OCI-LY7 (cell line): Measurements from ENCODE around the gene EOLA1. TPM values are rescaled to one million over a fixed set of nuclear protein-coding genes. Genes with fewer than 3 reads are reported as not detected.
"Not testable (repeated sequence)": the region's sequence is repeated elsewhere in the genome, so short reads cannot be mapped to it uniquely, and the experiment has no call there.

Source experiments
- BruUV-seq: library from RNA; stranded (reverse); fragments of 400-500 nt; replicated peaks from 2 replicates; lab custom pipeline; 2021; lab: Mats Ljungman, UMichigan
- CTCF ChIA-PET: fragments of 300-600 bp; sonication (Branson Sonifier 250); formaldehyde crosslinking; loops from one replicate; lab custom pipeline; 2022; ENCODE audit warnings: antibody characterized with exemption; ENCODE audit not compliant: unreplicated experiment; lab: Charles Lee
- POLR2A ChIA-PET: fragments of 300-600 bp; sonication (Branson Sonifier 250); formaldehyde crosslinking; loops from one replicate; lab custom pipeline; 2022; ENCODE audit warnings: antibody characterized with exemption; lab: Charles Lee
- DNase-seq: peaks from one replicate; pipeline ENCODE4 v3.0.0-alpha.2; 2015; ENCODE audit warnings: low spot score
- H2AFZ ChIP-seq: fragments of 200-600 bp; sonication (generic), shearing (Covaris generic); 2 replicates; pipeline ENCODE4 v1.6.1; 2014; ENCODE audit warnings: mild to moderate bottlenecking, antibody characterized with exemption, low read length, moderate library complexity
- H3K27ac ChIP-seq: fragments of 200-600 bp; sonication (generic); 2 replicates; pipeline ENCODE4 v1.5.1; 2014; ENCODE audit warnings: mixed run types, low read depth, mild to moderate bottlenecking, moderate library complexity, low read length, inconsistent platforms; ENCODE audit not compliant: poor library complexity, severe bottlenecking
- H3K36me3 ChIP-seq: fragments of 200-600 bp; sonication (generic); 2 replicates; pipeline ENCODE4 v1.6.1; 2014; ENCODE audit warnings: mild to moderate bottlenecking, antibody characterized with exemption, low read length, moderate library complexity, mixed read lengths; ENCODE audit not compliant: insufficient read depth
- H3K4me1 ChIP-seq: fragments of 200-600 bp; sonication (generic); 2 replicates; pipeline ENCODE4 v1.5.1; 2014; ENCODE audit warnings: mild to moderate bottlenecking, low read length; ENCODE audit not compliant: insufficient read depth, poor library complexity, severe bottlenecking
- H3K4me2 ChIP-seq: fragments of 200-600 bp; sonication (generic); 2 replicates; pipeline ENCODE4 v1.6.1; 2014; ENCODE audit warnings: mild to moderate bottlenecking, low read length
- H3K4me3 ChIP-seq: fragments of 200-600 bp; sonication (generic); 2 replicates; pipeline ENCODE4 v1.5.1; 2014; ENCODE audit warnings: mild to moderate bottlenecking, low read depth, low read length; ENCODE audit not compliant: poor library complexity, severe bottlenecking
- H3K79me2 ChIP-seq: fragments of 200-600 bp; sonication (generic); 2 replicates; pipeline ENCODE4 v1.6.1; 2016; ENCODE audit warnings: low read depth, mild to moderate bottlenecking, low read length, moderate library complexity, mixed read lengths; ENCODE audit not compliant: insufficient read depth
- H3K9me2 ChIP-seq: fragments of 200-600 bp; sonication (generic); 2 replicates; pipeline ENCODE4 v1.6.1; 2016; ENCODE audit warnings: mild to moderate bottlenecking, low read length, mixed read lengths; ENCODE audit not compliant: insufficient read depth
- H3K9me3 ChIP-seq: fragments of 200-600 bp; sonication (generic); 2 replicates; pipeline ENCODE4 v1.6.1; 2014; ENCODE audit warnings: mild to moderate bottlenecking, mixed run types, low read length, mixed read lengths
- H4K20me1 ChIP-seq: fragments of 200-600 bp; sonication (generic); 2 replicates; pipeline ENCODE4 v1.6.1; 2014; ENCODE audit warnings: mild to moderate bottlenecking, antibody characterized with exemption, low read length, moderate library complexity, mixed read lengths; ENCODE audit not compliant: insufficient read depth
- EZH2phosphoT487 ChIP-seq: fragments of 200-600 bp; sonication (generic); IDR thresholded peaks from 2 replicates; pipeline ENCODE4 v1.6.1; 2018; ENCODE audit warnings: low read depth, borderline replicate concordance, mild to moderate bottlenecking, mixed run types, antibody characterized with exemption, low read length, moderate library complexity, mixed read lengths
- intact Hi-C: fragments of 100-400 bp; cut with micrococcal nuclease; formaldehyde crosslinking; loops from one replicate; pipeline ENCODE4 v1.10.0; 2022; ENCODE audit not compliant: unreplicated experiment
- total RNA-seq, 2 experiments: library from RNA; depleted of rRNA in 1 of 2; stranded (reverse); fragments of >200 nt in 1 of 2; shearing (Covaris generic) in 1 of 2; gene quantifications; 2 replicates each; pipeline ENCODE4 v1.2.3, GENCODE V29; 2014 to 2022
- TF ChIP-seq, protein P1 (sequence below): fragments of 200-600 bp; sonication (generic); conservative IDR thresholded peaks from 2 replicates; pipeline ENCODE4 v1.5.1; 2014; ENCODE audit warnings: mild to moderate bottlenecking, antibody characterized with exemption, low read length, moderate library complexity, mixed read lengths

EOLA1 gene
- total RNA-seq, 2 experiments from 2014 or later = 13.0 to 22.9 TPM

DNA sequence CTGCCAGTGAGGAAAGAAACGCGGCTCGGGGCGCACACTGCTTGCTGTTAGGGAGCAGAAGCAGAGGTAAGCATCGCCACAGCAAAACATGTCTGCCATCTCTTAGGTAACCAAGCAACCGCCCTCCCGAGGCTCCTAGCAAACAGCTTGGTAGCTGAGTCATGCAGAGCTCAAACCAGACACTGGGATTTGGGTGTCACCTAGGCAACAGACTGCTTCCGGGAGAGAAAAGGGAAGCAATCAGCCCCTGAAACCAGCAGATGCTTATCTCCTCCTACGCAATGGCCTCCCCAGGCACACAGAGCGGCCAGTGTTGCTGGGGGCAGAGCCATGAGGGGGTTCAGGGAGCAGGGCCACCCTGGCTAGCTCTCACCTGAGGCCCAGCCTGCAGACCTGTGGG lies 37.4 kb upstream of the EOLA1 start:
- H3K9me3 ChIP-seq, intact Hi-C loops, POLR2A ChIA-PET, H4K20me1 ChIP-seq, H3K79me2 ChIP-seq, H3K9me2 ChIP-seq, H2AFZ ChIP-seq, BruUV-seq: not testable (repeated sequence)
- Histone ChIP-seq H3K4me2 (peak overlapping the region; percentile 75), H3K36me3 (peaks cover 42% of the 10 kb centered on the region), H3K27ac (peak overlapping the region; percentile 76), H3K4me3 (peak overlapping the region; percentile 89), H3K4me1 (peaks cover 33% of the 10 kb centered on the region)
- DNase-seq = peak; percentile 51
- CTCF ChIA-PET = interaction anchor here (0.6 to 0.7 kb wide), 2 partner anchors 10 to 34 kb away, joined by 3 to 5 read pairs; no protein-coding TSS in a partner anchor

DNA sequence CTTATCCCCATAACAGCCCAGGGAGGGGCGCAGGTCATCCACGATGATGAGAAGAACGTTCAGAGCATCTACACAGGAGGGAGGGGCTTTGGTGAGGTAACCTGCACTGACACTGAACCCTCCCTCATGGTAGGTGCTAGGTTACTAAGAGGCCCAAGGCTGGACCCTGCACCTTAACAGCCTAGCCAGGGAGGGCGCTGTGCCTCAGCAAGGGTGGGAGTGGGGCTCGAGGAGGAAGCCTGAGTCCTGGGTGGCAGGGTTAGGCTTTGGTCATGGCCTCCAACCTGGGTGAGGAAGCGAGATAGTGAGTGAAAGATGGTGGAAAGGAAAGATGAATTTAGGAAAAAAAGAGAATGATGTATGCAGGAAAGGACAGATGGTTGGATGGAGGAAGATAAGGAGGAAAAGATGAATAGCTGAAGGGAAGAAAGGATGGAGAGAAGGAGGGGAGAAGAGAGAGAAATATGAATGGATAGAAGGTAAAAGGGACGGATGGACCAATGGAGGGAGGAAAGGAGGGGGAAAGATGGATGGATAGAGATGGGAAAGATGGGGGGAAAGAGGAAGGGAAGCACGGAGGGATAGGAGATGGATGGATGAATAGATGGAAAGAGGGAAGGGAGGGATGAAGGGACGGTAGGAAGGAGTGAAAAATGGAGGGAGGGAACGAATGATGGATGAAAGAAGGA lies 36.4 kb upstream of the EOLA1 start:
- no peaks in the 10 kb centered on the region for H3K9me2 ChIP-seq
- DNase-seq = peak; percentile 85
- no peak overlapping the region for H2AFZ ChIP-seq
- intact Hi-C loops = loop anchor here (2.0 kb wide), 1 partner anchor 34 kb away; no protein-coding TSS in a partner anchor
- H3K4me3 ChIP-seq = peak overlapping the region; percentile 89
- H3K4me1 ChIP-seq = peaks cover 33% of the 10 kb centered on the region
- H3K4me2 ChIP-seq = peak overlapping the region; percentile 75
- ChIA-PET POLR2A (interaction anchor here (0.9 to 2.6 kb wide), 3 partner anchors 18 to 1006 kb away, joined by 3 to 16 read pairs (median 3); partner anchors contain the start of gene EOLA1), CTCF (interaction anchor here (0.6 to 1.0 kb wide), 3 partner anchors 11 to 35 kb away, joined by 3 to 5 read pairs (median 3); no protein-coding TSS in a partner anchor)
- TF ChIP-seq EZH2phosphoT487 = no peak
- TF ChIP-seq, protein P1, sequence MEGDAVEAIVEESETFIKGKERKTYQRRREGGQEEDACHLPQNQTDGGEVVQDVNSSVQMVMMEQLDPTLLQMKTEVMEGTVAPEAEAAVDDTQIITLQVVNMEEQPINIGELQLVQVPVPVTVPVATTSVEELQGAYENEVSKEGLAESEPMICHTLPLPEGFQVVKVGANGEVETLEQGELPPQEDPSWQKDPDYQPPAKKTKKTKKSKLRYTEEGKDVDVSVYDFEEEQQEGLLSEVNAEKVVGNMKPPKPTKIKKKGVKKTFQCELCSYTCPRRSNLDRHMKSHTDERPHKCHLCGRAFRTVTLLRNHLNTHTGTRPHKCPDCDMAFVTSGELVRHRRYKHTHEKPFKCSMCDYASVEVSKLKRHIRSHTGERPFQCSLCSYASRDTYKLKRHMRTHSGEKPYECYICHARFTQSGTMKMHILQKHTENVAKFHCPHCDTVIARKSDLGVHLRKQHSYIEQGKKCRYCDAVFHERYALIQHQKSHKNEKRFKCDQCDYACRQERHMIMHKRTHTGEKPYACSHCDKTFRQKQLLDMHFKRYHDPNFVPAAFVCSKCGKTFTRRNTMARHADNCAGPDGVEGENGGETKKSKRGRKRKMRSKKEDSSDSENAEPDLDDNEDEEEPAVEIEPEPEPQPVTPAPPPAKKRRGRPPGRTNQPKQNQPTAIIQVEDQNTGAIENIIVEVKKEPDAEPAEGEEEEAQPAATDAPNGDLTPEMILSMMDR = peak; percentile 76
- H3K9me3 ChIP-seq = no peaks in the 10 kb centered on the region
- peaks cover 35% of the 10 kb centered on the region for H3K36me3 ChIP-seq
- peak overlapping the region; percentile 76 for H3K27ac ChIP-seq
- H3K79me2 ChIP-seq = no peaks in the 10 kb centered on the region; the same call in 1 of the 2 replicates
- no peaks in the 10 kb centered on the region for H4K20me1 ChIP-seq
- TSS peak; percentile 75 for BruUV-seq

DNA sequence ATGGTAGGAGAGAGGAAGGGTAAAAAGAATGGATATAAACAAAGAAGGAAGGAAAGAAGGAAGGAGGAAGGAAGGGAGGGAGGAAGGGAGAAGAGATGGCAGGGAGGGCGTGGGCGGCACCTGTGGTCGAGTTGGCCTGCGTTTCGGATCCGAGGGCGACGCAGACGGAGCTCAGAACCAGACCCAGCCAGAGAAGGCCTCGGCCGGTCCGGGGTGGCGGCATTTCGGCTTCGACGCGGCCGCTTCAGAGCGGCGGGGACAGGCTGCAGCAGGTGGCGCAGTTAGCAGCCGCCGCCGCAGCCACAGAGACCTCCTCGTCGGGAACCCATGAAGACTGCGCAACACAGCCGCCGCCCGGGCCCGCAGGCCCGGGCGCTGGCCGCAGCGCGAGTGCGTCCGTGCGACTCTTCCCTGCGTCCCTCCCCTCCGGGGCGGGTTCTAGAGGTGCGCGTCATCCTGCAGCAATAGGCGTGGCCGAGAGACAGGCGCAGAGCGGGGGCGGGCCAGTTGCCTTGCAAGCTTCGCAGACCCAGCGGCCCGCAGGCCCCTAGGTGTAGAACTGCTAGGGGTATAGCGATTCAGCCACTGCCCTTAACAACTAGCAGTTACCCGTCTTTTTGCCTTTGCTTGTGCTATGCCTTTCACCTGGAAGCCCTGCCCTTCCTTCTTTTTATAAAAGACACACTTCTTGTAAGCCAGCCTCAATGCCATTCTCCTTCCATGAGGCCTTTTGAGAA lies 35.7 kb upstream of the EOLA1 start, which contains the start of gene IDS:
TSS of gene IDS (minus strand) at position 392 of the 737 bp plus-strand sequence. CDS start at position 223, 169 bp downstream.
- H3K9me3 ChIP-seq = no peaks in the 10 kb centered on the region
- DNase-seq = peak; percentile 90
- TF ChIP-seq, protein P1 = no peak
- no peak for TF ChIP-seq EZH2phosphoT487
- H3K4me2 ChIP-seq = peak within 1 kb of the TSS; percentile 75
- peak within 1 kb of the TSS; percentile 76 for H3K27ac ChIP-seq
- no peaks in the 10 kb centered on the region for H3K9me2 ChIP-seq
- no TSS peak for BruUV-seq
- ChIA-PET CTCF (interaction anchor here (1.0 kb wide), 1 partner anchor 34 kb away, joined by 3 read pairs; no protein-coding TSS in a partner anchor), POLR2A (interaction anchor here (0.8 to 2.6 kb wide), 4 partner anchors 9 to 1007 kb away, joined by 3 to 16 read pairs (median 3); partner anchors contain the start of gene EOLA1)
- H3K4me3 ChIP-seq = peak within 1 kb of the TSS; percentile 89
- peaks cover 28% of the 10 kb centered on the region for H3K36me3 ChIP-seq
- peak within 1 kb of the TSS; percentile 67 for H2AFZ ChIP-seq
- H3K79me2 ChIP-seq = no peaks in the 10 kb centered on the region; the same call in 1 of the 2 replicates
- intact Hi-C loops = loop anchor here (2.0 kb wide), 1 partner anchor 34 kb away; no protein-coding TSS in a partner anchor
- no peaks in the 10 kb centered on the region for H4K20me1 ChIP-seq
- peaks cover 28% of the 10 kb centered on the region for H3K4me1 ChIP-seq
